ENCODE data around the gene STXBP5. TPM values are rescaled to one million over a fixed set of nuclear protein-coding genes. Genes with fewer than 3 reads are reported as not detected.

STXBP5 gene
- total and polyA plus RNA-seq, 2 of the 4 experiments (the other 2 are of a cell fraction), result 13.2 to 46.4 TPM

DNA sequence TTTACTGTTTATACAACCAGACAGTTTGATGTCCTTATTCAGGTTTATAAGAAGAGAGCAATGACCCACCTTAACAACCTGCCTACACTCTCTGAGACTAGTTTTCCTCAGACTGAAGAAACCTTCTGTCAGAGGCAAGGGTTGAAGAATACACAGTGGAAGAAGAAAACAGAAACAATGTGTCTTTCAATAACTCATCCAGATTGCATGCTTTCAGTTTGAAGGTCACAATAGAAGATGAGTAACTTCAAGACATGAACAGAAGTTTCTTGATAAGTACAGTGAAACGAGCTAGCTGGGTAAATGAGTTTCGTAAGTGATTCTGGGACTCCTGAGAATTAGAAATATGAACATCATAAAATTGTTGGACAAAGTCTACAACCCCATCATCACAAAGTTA is 141.7 kb downstream of the STXBP5 start:
- POLR2A ChIA-PET (ENCODE audit: unreplicated experiment), result no interaction called here
- no TSS peak for BruUV-seq (replicated peaks)
- H3K56ac ChIP-seq (ENCODE audit: extremely low read depth, insufficient read depth, low read length), result no peak overlapping the region
- no CpG with 5 or more reads among the region's 2 CpGs for WGBS, 2 experiments (ENCODE audit: extremely low coverage in 2 of 2, insufficient read length in 1 of 2)
- intact Hi-C loops (cut with micrococcal nuclease) (no loop called here), in situ Hi-C loops (cut with MboI; ENCODE audit: low sequenced_read_pairs) (no loop called here), dilution Hi-C loops (cut with HindIII; ENCODE audit: low sequenced_read_pairs, unreplicated experiment) (no loop called here)
- H2BK15ac ChIP-seq (ENCODE audit: low read depth, low read length), result no peak overlapping the region
- no peak overlapping the region for H4K91ac ChIP-seq (ENCODE audit: insufficient read depth, low read depth, low read length)
- no peaks in the 10 kb centered on the region for H3K4me1 ChIP-seq (ENCODE audit: control insufficient read depth, insufficient read depth, low read length)
- no peak overlapping the region for H3K4me3 ChIP-seq (ENCODE audit: insufficient read depth, low read depth, low read length)
- ATAC-seq (ENCODE audit: low read depth), result no peak
- H4K20me1 ChIP-seq (ENCODE audit: insufficient read depth, low read length), result no peaks in the 10 kb centered on the region
- H3K27me3 ChIP-seq (ENCODE audit: control insufficient read depth, insufficient read depth, low read length), result no peaks in the 10 kb centered on the region
- no peaks in the 10 kb centered on the region for H3K9me3 ChIP-seq (ENCODE audit: control insufficient read depth, insufficient read depth, low read length)
- no peak overlapping the region for H3K18ac ChIP-seq (ENCODE audit: low read depth, low read length)
- TF ChIP-seq FOS (IDR thresholded peaks at IDR 0.05; ENCODE audit: low read depth, low read length) (no peak), CEBPB (IDR thresholded peaks at IDR 0.05; ENCODE audit: low read depth, low read length) (no peak), MAZ (IDR thresholded peaks at IDR 0.05; ENCODE audit: borderline replicate concordance, low read depth, low read length) (no peak), RCOR1 (IDR thresholded peaks at IDR 0.05; ENCODE audit: insufficient replicate concordance, low read length) (no peak), RAD21 (IDR thresholded peaks at IDR 0.05; ENCODE audit: low read length) (no peak), RFX5 (IDR thresholded peaks at IDR 0.05; ENCODE audit: low read depth, low read length) (no peak)
- peaks cover 10% of the 10 kb centered on the region for H3K36me3 ChIP-seq (ENCODE audit: control insufficient read depth, insufficient read depth, low read length)
- no peak overlapping the region for H2AFZ ChIP-seq (replicated peaks; ENCODE audit: low read length, poor library complexity)
- H3K4ac ChIP-seq (ENCODE audit: low read depth, low read length), result no peak overlapping the region
- H2BK20ac ChIP-seq (ENCODE audit: low read depth, low read length), result no peak overlapping the region
- H3K27ac ChIP-seq (ENCODE audit: insufficient read depth, low read length), result no peak overlapping the region
- no peak overlapping the region for H2BK120ac ChIP-seq (ENCODE audit: low read depth, low read length)
- no peak overlapping the region for H3K23ac ChIP-seq (ENCODE audit: low read depth, low read length)
- H2AK5ac ChIP-seq (ENCODE audit: low read depth, low read length), result no peak overlapping the region
- no peak overlapping the region for H2BK5ac ChIP-seq (ENCODE audit: low read depth, low read length, poor library complexity, severe bottlenecking)
- no peak overlapping the region for H3K14ac ChIP-seq (replicated peaks; ENCODE audit: low read depth, low read length)
- H4K8ac ChIP-seq (ENCODE audit: low read depth in 2 of 2, low read length in 2 of 2), result no peak overlapping the region
- no peak overlapping the region for H3K9ac ChIP-seq (ENCODE audit: low read depth, low read length)
- no peak overlapping the region for H4K5ac ChIP-seq (ENCODE audit: low read depth, low read length)
- DNase-seq, result no peak
- CTCF ChIA-PET, result no interaction called here
- H2AK9ac ChIP-seq (replicated peaks; ENCODE audit: low read depth, low read length, poor library complexity), result no peak overlapping the region
- H3K79me1 ChIP-seq (ENCODE audit: low read depth in 1 of 2, low read length in 2 of 2), result no peaks in the 10 kb centered on the region
- H3K4me2 ChIP-seq (ENCODE audit: low read depth, low read length), result no peak overlapping the region
- H3K9me1 ChIP-seq (ENCODE audit: insufficient read depth, low read length), result no peaks in the 10 kb centered on the region

Data from IMR-90 (cell line).